Measurements from ENCODE around the gene ADORA2A.

- TF ChIP-seq NFIC (IDR thresholded peaks at IDR 0.05) (no peak), EP300 (IDR thresholded peaks at IDR 0.05; ENCODE audit: borderline replicate concordance) (no peak), MAX (IDR thresholded peaks at IDR 0.05) (no peak), TCF12 (IDR thresholded peaks at IDR 0.05; ENCODE audit: low read depth) (no peak), TAF1 (IDR thresholded peaks at IDR 0.05; ENCODE audit: low read depth) (no peak), CEBPB (IDR thresholded peaks at IDR 0.05) (no peak), RAD21 (IDR thresholded peaks at IDR 0.05; ENCODE audit: low read depth) (no peak), REST (IDR thresholded peaks at IDR 0.05; ENCODE audit: low read depth) (no peak), TEAD4 (IDR thresholded peaks at IDR 0.05) (no peak), USF1 (IDR thresholded peaks at IDR 0.05) (no peak), CREB1 (IDR thresholded peaks at IDR 0.05; ENCODE audit: low read depth) (no peak), EGR1 (IDR thresholded peaks at IDR 0.05) (no peak), YY1 (IDR thresholded peaks at IDR 0.05; ENCODE audit: low read depth) (no peak), ZBTB7A (IDR thresholded peaks at IDR 0.05; ENCODE audit: low read depth) (no peak)
Measured at GRCh38 chr22:24433001-24433827, 5.8 kb downstream of the ADORA2A start.
